Endodermal cell (in vitro differentiated cells): ENCODE measurements around the gene GPC6. TPM values are rescaled to one million over a fixed set of nuclear protein-coding genes. Genes with fewer than 3 reads are reported as not detected.

ENCODE experiments used
- DNase-seq: peaks from one replicate; pipeline ENCODE4 v3.0.0-alpha.2; 2017
- H3K27ac ChIP-seq: 2 replicates; pipeline ENCODE4 v1.5.1; 2013; ENCODE audit warnings: mild to moderate bottlenecking, low read depth, low read length, moderate library complexity
- H3K27me3 ChIP-seq: 2 replicates; pipeline ENCODE4 v1.6.1; 2013; ENCODE audit warnings: mild to moderate bottlenecking, low read length, moderate library complexity; ENCODE audit not compliant: insufficient read depth, control insufficient read depth, poor library complexity, severe bottlenecking
- H3K36me3 ChIP-seq: 2 replicates; pipeline ENCODE4 v1.7.0; 2013; ENCODE audit warnings: mild to moderate bottlenecking, low read length, moderate library complexity; ENCODE audit not compliant: control insufficient read depth, insufficient read depth
- H3K4me1 ChIP-seq: one replicate; pipeline ENCODE4 v1.7.0; 2013; ENCODE audit warnings: low read length; ENCODE audit not compliant: control insufficient read depth, insufficient read depth
- H3K4me3 ChIP-seq: 2 replicates; pipeline ENCODE4 v1.5.1; 2013; ENCODE audit warnings: mild to moderate bottlenecking, low read length, moderate library complexity
- H3K9ac ChIP-seq: 2 replicates; pipeline ENCODE4 v1.6.1; 2013; ENCODE audit warnings: mild to moderate bottlenecking, low read length, moderate library complexity; ENCODE audit not compliant: poor library complexity, severe bottlenecking; ENCODE audit errors: extremely low read depth
- H3K9me3 ChIP-seq: 2 replicates; pipeline ENCODE4 v1.6.1; 2013; ENCODE audit warnings: mild to moderate bottlenecking, low read length, moderate library complexity; ENCODE audit not compliant: control insufficient read depth
- H3K27ac Mint-ChIP-seq: 2 replicates; pipeline ENCODE4 v1.8.0; 2020; ENCODE audit warnings: mixed read lengths
- H3K27me3 Mint-ChIP-seq: 2 replicates; pipeline ENCODE4 v1.8.0; 2021; ENCODE audit warnings: mild to moderate bottlenecking, mixed read lengths; ENCODE audit not compliant: insufficient read depth
- H3K36me3 Mint-ChIP-seq: 2 replicates; pipeline ENCODE4 v1.8.0; 2020; ENCODE audit warnings: low read depth, mixed read lengths
- H3K4me1 Mint-ChIP-seq: 2 replicates; pipeline ENCODE4 v1.8.0; 2020; ENCODE audit warnings: mixed read lengths
- H3K4me3 Mint-ChIP-seq: 2 replicates; pipeline ENCODE4 v1.8.0; 2020; ENCODE audit warnings: mild to moderate bottlenecking, moderate library complexity, mixed read lengths
- H3K9me3 Mint-ChIP-seq: 2 replicates; pipeline ENCODE4 v1.8.0; 2020; ENCODE audit warnings: mild to moderate bottlenecking, mixed read lengths
- WGBS, 2 experiments: methylation state at CpG; one replicate each; pipeline versions ENCODE4 v1.1.5 to v1.1.7; 2013; ENCODE audit warnings: missing lambda C conversion rate in 2 of 2, mixed read lengths in 1 of 2; ENCODE audit not compliant: insufficient coverage in 1 of 2, insufficient read length in 1 of 2; 5-methylcytosine and 5-hydroxymethylcytosine counted together
- total RNA-seq, 2 donors: library from RNA; stranded (reverse); fragmentation: NEBNext Ultra II Directional in 1 of 2; extraction: Animal tissue kit (Norgen Biotek cat#: 25700) in 1 of 2; gene quantifications; 2 replicates in 1 of 2; 3 replicates in 1 of 2; pipeline ENCODE4 v1.2.1, GENCODE V29; 2021
- TF ChIP-seq, protein P1 (sequence below): fragments of 200-600 bp; sonication (generic); conservative IDR thresholded peaks from 2 replicates; pipeline ENCODE4 v1.5.0; 2021; ENCODE audit warnings: antibody characterized with exemption, mild to moderate bottlenecking

The GPC6 gene
- total RNA-seq, 2 donors from 2014 or later: 69.6 to 80.4 TPM

- H3K27ac Mint-ChIP-seq: no peak overlapping the region
- H3K9ac ChIP-seq: no peak overlapping the region
Observed at GRCh38 chr13:93386116-93386515, 159.5 kb downstream of the GPC6 start.

GRCh38 chr13:93388701-93389100 lies 162.1 kb downstream of the GPC6 start:
- H3K9me3 ChIP-seq: no peaks in the 10 kb centered on the region
- no peaks in the 10 kb centered on the region for H3K9me3 Mint-ChIP-seq
- peaks cover 8% of the 10 kb centered on the region for H3K36me3 ChIP-seq
- H3K4me3 Mint-ChIP-seq: no peak overlapping the region
- TF ChIP-seq, protein P1, sequence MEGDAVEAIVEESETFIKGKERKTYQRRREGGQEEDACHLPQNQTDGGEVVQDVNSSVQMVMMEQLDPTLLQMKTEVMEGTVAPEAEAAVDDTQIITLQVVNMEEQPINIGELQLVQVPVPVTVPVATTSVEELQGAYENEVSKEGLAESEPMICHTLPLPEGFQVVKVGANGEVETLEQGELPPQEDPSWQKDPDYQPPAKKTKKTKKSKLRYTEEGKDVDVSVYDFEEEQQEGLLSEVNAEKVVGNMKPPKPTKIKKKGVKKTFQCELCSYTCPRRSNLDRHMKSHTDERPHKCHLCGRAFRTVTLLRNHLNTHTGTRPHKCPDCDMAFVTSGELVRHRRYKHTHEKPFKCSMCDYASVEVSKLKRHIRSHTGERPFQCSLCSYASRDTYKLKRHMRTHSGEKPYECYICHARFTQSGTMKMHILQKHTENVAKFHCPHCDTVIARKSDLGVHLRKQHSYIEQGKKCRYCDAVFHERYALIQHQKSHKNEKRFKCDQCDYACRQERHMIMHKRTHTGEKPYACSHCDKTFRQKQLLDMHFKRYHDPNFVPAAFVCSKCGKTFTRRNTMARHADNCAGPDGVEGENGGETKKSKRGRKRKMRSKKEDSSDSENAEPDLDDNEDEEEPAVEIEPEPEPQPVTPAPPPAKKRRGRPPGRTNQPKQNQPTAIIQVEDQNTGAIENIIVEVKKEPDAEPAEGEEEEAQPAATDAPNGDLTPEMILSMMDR: no peak
- H3K27me3 Mint-ChIP-seq: no peaks in the 10 kb centered on the region
- 100% methylated on average over 1 of the region's 1 CpG; no CpG with 5 or more reads in 1 of the 2 experiments for WGBS, 2 experiments
- no peak overlapping the region for H3K27ac ChIP-seq
- DNase-seq: no peak
- peaks cover 3% of the 10 kb centered on the region for H3K36me3 Mint-ChIP-seq
- H3K4me1 Mint-ChIP-seq: peaks cover 8% of the 10 kb centered on the region
- no peak overlapping the region for H3K27ac Mint-ChIP-seq
- no peak overlapping the region for H3K4me3 ChIP-seq
- no peaks in the 10 kb centered on the region for H3K27me3 ChIP-seq
- H3K4me1 ChIP-seq: no peaks in the 10 kb centered on the region
- no peak overlapping the region for H3K9ac ChIP-seq

More at GRCh38 chr13:93386116-93386515, 159.5 kb downstream of the GPC6 start:
- Histone ChIP-seq H3K27me3 (no peaks in the 10 kb centered on the region), H3K27ac (no peak overlapping the region), H3K9me3 (no peaks in the 10 kb centered on the region), H3K36me3 (peaks cover 8% of the 10 kb centered on the region), H3K4me3 (no peak overlapping the region), H3K4me1 (no peaks in the 10 kb centered on the region)
- Mint-ChIP-seq H3K4me3 (no peak overlapping the region), H3K27me3 (no peaks in the 10 kb centered on the region), H3K9me3 (no peaks in the 10 kb centered on the region), H3K36me3 (no peaks in the 10 kb centered on the region), H3K4me1 (peaks cover 8% of the 10 kb centered on the region)
- no peak for DNase-seq
- TF ChIP-seq, protein P1: no peak
- 89 to 96% methylated on average over 4 to 5 of the region's 5 CpGs for WGBS, 2 experiments

DNA sequence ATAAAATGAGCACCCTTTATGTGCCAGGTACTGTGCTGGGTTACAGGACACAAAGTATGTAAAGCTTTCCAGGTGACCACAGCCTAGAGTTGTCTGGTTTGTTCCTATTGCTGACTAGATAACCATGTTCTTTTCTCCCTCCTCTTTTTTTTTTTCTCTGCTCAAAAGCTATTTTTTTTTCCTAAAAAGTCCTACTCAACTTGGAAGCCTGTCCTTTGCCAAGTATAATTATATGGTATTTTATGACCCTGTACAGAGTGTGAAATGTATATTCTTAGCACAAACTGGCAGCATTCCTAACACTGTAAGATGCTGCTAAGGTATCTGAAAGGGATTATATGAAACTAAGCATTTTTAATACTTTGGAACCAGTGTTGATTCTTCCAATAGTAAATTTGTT lies 171.0 kb downstream of the GPC6 start:
- TF ChIP-seq, protein P1: no peak
- Histone ChIP-seq H3K4me3 (no peak overlapping the region), H3K36me3 (peaks cover 6% of the 10 kb centered on the region), H3K4me1 (no peaks in the 10 kb centered on the region), H3K27me3 (no peaks in the 10 kb centered on the region), H3K9me3 (no peaks in the 10 kb centered on the region), H3K27ac (no peak overlapping the region), H3K9ac (no peak overlapping the region)
- no peak for DNase-seq
- Mint-ChIP-seq H3K27me3 (no peaks in the 10 kb centered on the region), H3K9me3 (no peaks in the 10 kb centered on the region), H3K27ac (no peak overlapping the region), H3K36me3 (peaks cover 10% of the 10 kb centered on the region), H3K4me1 (peaks cover 7% of the 10 kb centered on the region), H3K4me3 (no peak overlapping the region)
